Panc1 (cell line): ENCODE data around the gene TPST2. TPM values are rescaled to one million over a fixed set of nuclear protein-coding genes. Genes with fewer than 3 reads are reported as not detected.
A peak's percentile ranks its signal among the peaks of the same experiment; 100 is the strongest.

Experiments
- ATAC-seq: fragments of 200-7000 bp; cut with Tn5 transposase; 2 replicates; pipeline ENCODE4 v1.9.1; 2020; ENCODE audit warnings: mild to moderate bottlenecking, moderate library complexity
- BruUV-seq: library from RNA; stranded (reverse); fragments of 400-500 nt; replicated peaks from 2 replicates; lab custom pipeline; 2021; lab: Mats Ljungman, UMichigan
- CTCF ChIA-PET: fragments of 300-600 bp; sonication (Branson Sonifier 250); formaldehyde crosslinking; loops from one replicate; lab custom pipeline; 2022; ENCODE audit warnings: antibody characterized with exemption; lab: Charles Lee
- POLR2A ChIA-PET: fragments of 300-600 bp; sonication (Branson Sonifier 250); formaldehyde crosslinking; loops from one replicate; lab custom pipeline; 2022; ENCODE audit warnings: antibody characterized with exemption; lab: Charles Lee
- DNase-seq: peaks from one replicate; pipeline ENCODE4 v3.0.0-alpha.2; 2010; ENCODE audit warnings: low read depth, low spot score
- H3K27ac ChIP-seq: 2 replicates; pipeline ENCODE4 v1.5.1; 2011; ENCODE audit warnings: mild to moderate bottlenecking, low read length, inconsistent platforms
- H3K27me3 ChIP-seq: fragments of 200-500 bp; sonication (Bioruptor generic); 2 replicates; pipeline ENCODE4 v1.6.0; 2014; ENCODE audit warnings: low read length, inconsistent platforms; ENCODE audit not compliant: control insufficient read depth, insufficient read depth
- H3K36me3 ChIP-seq: fragments of 200-500 bp; sonication (Bioruptor generic); 2 replicates; pipeline ENCODE4 v1.5.1; 2014; ENCODE audit warnings: inconsistent platforms, mild to moderate bottlenecking, low read length, moderate library complexity; ENCODE audit not compliant: control insufficient read depth, insufficient read depth
- H3K4me1 ChIP-seq: 2 replicates; pipeline ENCODE4 v1.5.1; 2011; ENCODE audit warnings: inconsistent platforms, mild to moderate bottlenecking, low read length, moderate library complexity; ENCODE audit not compliant: control insufficient read depth, insufficient read depth
- H3K4me3 ChIP-seq, 2 experiments: 2 replicates each; pipeline ENCODE4 v1.5.1; 2011 to 2012; ENCODE audit warnings: low read depth in 2 of 2, low read length in 2 of 2, mild to moderate bottlenecking in 2 of 2, inconsistent platforms in 1 of 2, moderate library complexity in 1 of 2
- H3K9me3 ChIP-seq: fragments of 200-500 bp; sonication (Bioruptor generic); 2 replicates; pipeline ENCODE4 v1.5.1; 2014; ENCODE audit warnings: low read depth, mild to moderate bottlenecking, inconsistent platforms, low read length, moderate library complexity; ENCODE audit not compliant: control insufficient read depth, insufficient read depth
- CTCF ChIP-seq: fragments of 450-650 bp; IDR thresholded peaks from 2 replicates; pipeline ENCODE4 v1.5.1; 2017; ENCODE audit warnings: mild to moderate bottlenecking
- POLR2AphosphoS5 ChIP-seq: IDR thresholded peaks from 2 replicates; pipeline ENCODE4 v1.6.1; 2012; ENCODE audit warnings: mild to moderate bottlenecking, low read depth, low read length, moderate library complexity
- SIN3A ChIP-seq: IDR thresholded peaks from 2 replicates; pipeline ENCODE4 v1.6.1; 2012; ENCODE audit warnings: low read depth, mild to moderate bottlenecking, low read length, moderate library complexity, borderline replicate concordance; ENCODE audit not compliant: insufficient read depth
- TCF7L2 ChIP-seq: IDR thresholded peaks from 2 replicates; pipeline ENCODE4 v1.6.1; 2011; ENCODE audit warnings: mild to moderate bottlenecking, low read depth, low read length, inconsistent platforms
- in situ Hi-C: cut with HindIII; loops from 2 replicates; pipeline ENCODE4 v1.10.0; 2016; ENCODE audit warnings: low sequenced_read_pairs, low pct_unique_long_range_greater_than_20kb
- intact Hi-C: fragments of 100-400 bp; cut with micrococcal nuclease; formaldehyde crosslinking; loops from one replicate; pipeline ENCODE4 v1.10.0; 2022; ENCODE audit not compliant: unreplicated experiment
- total RNA-seq: library from RNA; stranded (reverse); gene quantifications from one replicate; pipeline ENCODE4 v1.2.1, GENCODE V29; 2021; ENCODE audit not compliant: unreplicated experiment
- TF ChIP-seq, protein P1 (sequence below), 2 experiments: IDR thresholded peaks; 2 replicates each; pipeline ENCODE4 v1.6.1; 2011 to 2012; ENCODE audit warnings: low read depth in 2 of 2, control low read depth in 1 of 2, low read length in 1 of 2, mild to moderate bottlenecking in 1 of 2, moderate library complexity in 1 of 2; ENCODE audit not compliant: insufficient read depth in 1 of 2

TPST2 gene
- total RNA-seq, 1 experiment from 2014 or later, result 7.1 TPM

DNA sequence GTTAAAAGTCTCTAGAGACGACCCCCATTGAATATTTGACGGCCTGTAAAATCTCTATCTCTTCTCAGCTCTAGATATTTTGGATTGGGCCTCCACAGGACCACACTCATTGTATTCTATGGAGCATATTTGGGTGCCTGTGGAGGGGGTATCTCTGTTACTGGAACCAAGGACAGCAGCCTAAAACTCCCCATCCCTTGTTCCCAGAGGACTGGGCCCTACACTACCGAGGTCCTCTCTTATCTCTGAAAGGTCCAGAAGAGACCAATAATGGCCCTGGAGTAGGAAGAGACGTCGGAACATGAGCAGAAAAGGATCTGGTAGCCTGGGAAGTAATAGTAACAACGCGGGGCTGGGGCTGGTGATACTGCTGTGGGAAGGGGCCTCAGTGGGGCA, 106.9 kb downstream of the TPST2 start:
- peak overlapping the region; percentile 89 to 95 for H3K4me3 ChIP-seq
- intact Hi-C loops, result no loop called here
- DNase-seq, result no peak
- ChIA-PET CTCF (no interaction called here), POLR2A (interaction anchor here (0.5 to 0.7 kb wide), 4 partner anchors 10 to 128 kb away, joined by 3 to 7 read pairs (median 4); no protein-coding TSS in a partner anchor)
- peak overlapping the region; percentile 87 for H3K27ac ChIP-seq
- H3K27me3 ChIP-seq, result no peaks in the 10 kb centered on the region
- H3K9me3 ChIP-seq, result no peaks in the 10 kb centered on the region
- TF ChIP-seq TCF7L2 (no peak), CTCF (no peak), SIN3A (no peak), POLR2AphosphoS5 (no peak)
- TF ChIP-seq, protein P1, sequence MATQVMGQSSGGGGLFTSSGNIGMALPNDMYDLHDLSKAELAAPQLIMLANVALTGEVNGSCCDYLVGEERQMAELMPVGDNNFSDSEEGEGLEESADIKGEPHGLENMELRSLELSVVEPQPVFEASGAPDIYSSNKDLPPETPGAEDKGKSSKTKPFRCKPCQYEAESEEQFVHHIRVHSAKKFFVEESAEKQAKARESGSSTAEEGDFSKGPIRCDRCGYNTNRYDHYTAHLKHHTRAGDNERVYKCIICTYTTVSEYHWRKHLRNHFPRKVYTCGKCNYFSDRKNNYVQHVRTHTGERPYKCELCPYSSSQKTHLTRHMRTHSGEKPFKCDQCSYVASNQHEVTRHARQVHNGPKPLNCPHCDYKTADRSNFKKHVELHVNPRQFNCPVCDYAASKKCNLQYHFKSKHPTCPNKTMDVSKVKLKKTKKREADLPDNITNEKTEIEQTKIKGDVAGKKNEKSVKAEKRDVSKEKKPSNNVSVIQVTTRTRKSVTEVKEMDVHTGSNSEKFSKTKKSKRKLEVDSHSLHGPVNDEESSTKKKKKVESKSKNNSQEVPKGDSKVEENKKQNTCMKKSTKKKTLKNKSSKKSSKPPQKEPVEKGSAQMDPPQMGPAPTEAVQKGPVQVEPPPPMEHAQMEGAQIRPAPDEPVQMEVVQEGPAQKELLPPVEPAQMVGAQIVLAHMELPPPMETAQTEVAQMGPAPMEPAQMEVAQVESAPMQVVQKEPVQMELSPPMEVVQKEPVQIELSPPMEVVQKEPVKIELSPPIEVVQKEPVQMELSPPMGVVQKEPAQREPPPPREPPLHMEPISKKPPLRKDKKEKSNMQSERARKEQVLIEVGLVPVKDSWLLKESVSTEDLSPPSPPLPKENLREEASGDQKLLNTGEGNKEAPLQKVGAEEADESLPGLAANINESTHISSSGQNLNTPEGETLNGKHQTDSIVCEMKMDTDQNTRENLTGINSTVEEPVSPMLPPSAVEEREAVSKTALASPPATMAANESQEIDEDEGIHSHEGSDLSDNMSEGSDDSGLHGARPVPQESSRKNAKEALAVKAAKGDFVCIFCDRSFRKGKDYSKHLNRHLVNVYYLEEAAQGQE (IDR thresholded peaks at IDR 0.05; ENCODE audit: insufficient read depth in 1 of 2, low read depth in 2 of 2, low read length in 1 of 2), result no peak
- no peak for ATAC-seq
- peaks cover 4% of the 10 kb centered on the region for H3K36me3 ChIP-seq
- no TSS peak for BruUV-seq
- peaks cover 31% of the 10 kb centered on the region for H3K4me1 ChIP-seq
- in situ Hi-C loops, result no loop called here

- Histone ChIP-seq H3K4me1 (peaks cover 31% of the 10 kb centered on the region), H3K27ac (peak overlapping the region; percentile 36; the same call in 1 of the 2 replicates), H3K36me3 (no peaks in the 10 kb centered on the region; the same call in 1 of the 2 replicates), H3K27me3 (no peaks in the 10 kb centered on the region), H3K4me3 (no peak overlapping the region), H3K9me3 (no peaks in the 10 kb centered on the region)
- POLR2A ChIA-PET, result no interaction called here
- no peak for TF ChIP-seq SIN3A
- TF ChIP-seq CTCF, result no peak
- no peak for TF ChIP-seq TCF7L2
- no peak for TF ChIP-seq POLR2AphosphoS5
- TF ChIP-seq, protein P1 (IDR thresholded peaks at IDR 0.05; ENCODE audit: insufficient read depth in 1 of 2, low read depth in 2 of 2, low read length in 1 of 2), result no peak
- CTCF ChIA-PET, result no interaction called here
- in situ Hi-C loops (no loop called here), intact Hi-C loops (no loop called here)
- BruUV-seq, result no TSS peak
- ATAC-seq, result no peak
- DNase-seq, result no peak
Observed at GRCh38 chr22:26482161-26482560, 107.8 kb downstream of the TPST2 start.
